Activated CD8-positive, alpha-beta T cell treated with anti-CD3 and anti-CD28 coated beads, Interleukin-2, amount 10 ng/mL, durations not matched to agents 7 days and 5 days (primary cell): ENCODE data around the gene RING1. TPM values are rescaled to one million over a fixed set of nuclear protein-coding genes. Genes with fewer than 3 reads are reported as not detected.

Experiments
- ATAC-seq: fragments of 150-1000 bp; cut with Tn5 transposase; one replicate; pipeline ENCODE4 v1.10.0; 2021; ENCODE audit warnings: moderate library complexity
- CTCF ChIA-PET: fragments of 350-600 bp; sonication (Branson Sonifier 250); formaldehyde crosslinking; loops from one replicate; lab custom pipeline; 2021; ENCODE audit warnings: antibody characterized with exemption; lab: Charles Lee
- POLR2A ChIA-PET: fragments of 350-600 bp; sonication (Branson Sonifier 250); formaldehyde crosslinking; loops from one replicate; lab custom pipeline; 2021; ENCODE audit warnings: antibody characterized with exemption; lab: Charles Lee
- DNase-seq: peaks from one replicate; pipeline ENCODE4 v3.0.0-alpha.2; 2020
- H3K27ac Mint-ChIP-seq: one replicate; pipeline ENCODE4 v1.8.0; 2021; ENCODE audit warnings: mild to moderate bottlenecking, mixed read lengths
- H3K27me3 Mint-ChIP-seq: one replicate; pipeline ENCODE4 v1.8.0; 2021; ENCODE audit warnings: low read depth, mixed read lengths
- H3K36me3 Mint-ChIP-seq: one replicate; pipeline ENCODE4 v1.8.0; 2021; ENCODE audit warnings: low read depth, mixed read lengths
- H3K4me1 Mint-ChIP-seq: one replicate; pipeline ENCODE4 v1.8.0; 2021; ENCODE audit warnings: low read depth, mixed read lengths
- H3K4me3 Mint-ChIP-seq: one replicate; pipeline ENCODE4 v1.8.0; 2021; ENCODE audit warnings: mild to moderate bottlenecking, mixed read lengths
- H3K9me3 Mint-ChIP-seq: one replicate; pipeline ENCODE4 v1.8.0; 2022; ENCODE audit warnings: mixed read lengths; ENCODE audit not compliant: insufficient read depth
- total RNA-seq, 2 experiments: library from RNA; stranded (reverse); gene quantifications; one replicate each; pipeline ENCODE4 v1.2.3, GENCODE V29; 2021

The RING1 gene
- 10 to 100 TPM; 39.8 to 44.6 TPM for total RNA-seq

GRCh38 chr6:33208091-33208967 lies at the start of gene RING1:
Gene RING1 (plus strand): TSS chr6:33208500. CDS start chr6:33208823, 323 bp downstream.
- H3K4me3 Mint-ChIP-seq = peak within 1 kb of the TSS; percentile 80
- peaks cover 64% of the 10 kb centered on the region for H3K4me1 Mint-ChIP-seq
- CTCF ChIA-PET = interaction anchor here (0.6 to 2.5 kb wide), 14 partner anchors 9 to 370 kb away, joined by 3 to 22 read pairs (median 4); partner anchors contain the start of gene TAP2
- peaks cover 4% of the 10 kb centered on the region for H3K27me3 Mint-ChIP-seq
- no peaks in the 10 kb centered on the region for H3K9me3 Mint-ChIP-seq
- ATAC-seq (peak; percentile 60), DNase-seq (peak; percentile 90)
- H3K36me3 Mint-ChIP-seq = peaks cover 31% of the 10 kb centered on the region
- peak within 1 kb of the TSS; percentile 87 for H3K27ac Mint-ChIP-seq
- POLR2A ChIA-PET = interaction anchor here (0.6 to 2.2 kb wide), 12 partner anchors 10 to 236 kb away, joined by 3 to 17 read pairs (median 4); partner anchors contain the start of genes RPS18 and VPS52

GRCh38 chr6:33160096-33160495 lies 48.2 kb upstream of the RING1 start:
- peaks cover 3% of the 10 kb centered on the region for H3K27me3 Mint-ChIP-seq
- DNase-seq = no peak
- ChIA-PET POLR2A (no interaction called here), CTCF (interaction anchor here (1.1 to 8.4 kb wide), 10 partner anchors 13 to 110 kb away, joined by 4 to 105 read pairs (median 8); partner anchors contain the start of genes RXRB and SLC39A7)
- no peaks in the 10 kb centered on the region for H3K9me3 Mint-ChIP-seq
- no peak for ATAC-seq
- peaks cover 20% of the 10 kb centered on the region for H3K4me1 Mint-ChIP-seq
- no peak overlapping the region for H3K27ac Mint-ChIP-seq
- H3K36me3 Mint-ChIP-seq = no peaks in the 10 kb centered on the region
- H3K4me3 Mint-ChIP-seq = no peak overlapping the region

GRCh38 chr6:33160728-33161344 lies 47.5 kb upstream of the RING1 start:
- ChIA-PET CTCF (interaction anchor here (1.0 to 8.4 kb wide), 19 partner anchors 9 to 142 kb away, joined by 3 to 105 read pairs (median 5); partner anchors contain the start of genes B3GALT4, RXRB and SLC39A7), POLR2A (interaction anchor here (1.1 kb wide), 1 partner anchor 139 kb away, joined by 3 read pairs; no protein-coding TSS in a partner anchor)
- Mint-ChIP-seq H3K4me1 (peaks cover 20% of the 10 kb centered on the region), H3K27ac (peak overlapping the region; percentile 89), H3K4me3 (peak overlapping the region; percentile 80), H3K27me3 (peaks cover 3% of the 10 kb centered on the region), H3K36me3 (no peaks in the 10 kb centered on the region), H3K9me3 (no peaks in the 10 kb centered on the region)
- ATAC-seq = peak; percentile 14
- DNase-seq = no peak

- ATAC-seq (peak; percentile 98), DNase-seq (peak; percentile 87)
- Mint-ChIP-seq H3K36me3 (no peaks in the 10 kb centered on the region), H3K4me1 (peaks cover 20% of the 10 kb centered on the region), H3K27me3 (peaks cover 3% of the 10 kb centered on the region), H3K9me3 (no peaks in the 10 kb centered on the region), H3K4me3 (peak overlapping the region; percentile 80), H3K27ac (peak overlapping the region; percentile 89)
- CTCF ChIA-PET = interaction anchor here (1.0 to 8.4 kb wide), 21 partner anchors 10 to 143 kb away, joined by 3 to 105 read pairs (median 4); partner anchors contain the start of genes B3GALT4, RXRB, SLC39A7 and VPS52
- POLR2A ChIA-PET = interaction anchor here (0.6 to 1.1 kb wide), 2 partner anchors 138 to 148 kb away, joined by 3 read pairs; no protein-coding TSS in a partner anchor
These were observed 46.7 kb upstream of the RING1 start for GRCh38 chr6:33161354-33162331.

- DNase-seq = no peak
- peaks cover 20% of the 10 kb centered on the region for H3K4me1 Mint-ChIP-seq
- no peaks in the 10 kb centered on the region for H3K36me3 Mint-ChIP-seq
- H3K27ac Mint-ChIP-seq = no peak overlapping the region
- ChIA-PET POLR2A (interaction anchor here (0.8 kb wide), 1 partner anchor 44 kb away, joined by 4 read pairs; no protein-coding TSS in a partner anchor), CTCF (interaction anchor here (1.1 to 8.4 kb wide), 2 partner anchors 38 to 84 kb away, joined by 3 to 105 read pairs; no protein-coding TSS in a partner anchor)
- no peak for ATAC-seq
- no peaks in the 10 kb centered on the region for H3K9me3 Mint-ChIP-seq
- peaks cover 3% of the 10 kb centered on the region for H3K27me3 Mint-ChIP-seq
- no peak overlapping the region for H3K4me3 Mint-ChIP-seq
These were observed 44.8 kb upstream of the RING1 start for GRCh38 chr6:33163540-33163939.

GRCh38 chr6:33164176-33164575 lies 44.1 kb upstream of the RING1 start:
- ChIA-PET CTCF (interaction anchor here (1.1 to 8.4 kb wide), 2 partner anchors 39 to 83 kb away, joined by 3 to 105 read pairs; no protein-coding TSS in a partner anchor), POLR2A (interaction anchor here (0.8 to 1.3 kb wide), 2 partner anchors 43 to 192 kb away, joined by 4 read pairs; no protein-coding TSS in a partner anchor)
- Mint-ChIP-seq H3K4me3 (no peak overlapping the region), H3K36me3 (no peaks in the 10 kb centered on the region), H3K27ac (no peak overlapping the region), H3K4me1 (peaks cover 20% of the 10 kb centered on the region), H3K27me3 (no peaks in the 10 kb centered on the region), H3K9me3 (no peaks in the 10 kb centered on the region)
- no peak for DNase-seq
- ATAC-seq = no peak

- ATAC-seq (no peak), DNase-seq (no peak)
- no peaks in the 10 kb centered on the region for H3K27me3 Mint-ChIP-seq
- H3K4me3 Mint-ChIP-seq = no peak overlapping the region
- no peaks in the 10 kb centered on the region for H3K36me3 Mint-ChIP-seq
- no peak overlapping the region for H3K27ac Mint-ChIP-seq
- ChIA-PET CTCF (interaction anchor here (8.4 kb wide), 1 partner anchor 83 kb away, joined by 105 read pairs; no protein-coding TSS in a partner anchor), POLR2A (interaction anchor here (1.3 kb wide), 1 partner anchor 193 kb away, joined by 4 read pairs; no protein-coding TSS in a partner anchor)
- no peaks in the 10 kb centered on the region for H3K9me3 Mint-ChIP-seq
- peaks cover 20% of the 10 kb centered on the region for H3K4me1 Mint-ChIP-seq
These were observed 43.5 kb upstream of the RING1 start for GRCh38 chr6:33164665-33165373.

GRCh38 chr6:33165581-33166258 lies 42.6 kb upstream of the RING1 start:
- no peak overlapping the region for H3K27ac Mint-ChIP-seq
- no peak for DNase-seq
- H3K27me3 Mint-ChIP-seq = no peaks in the 10 kb centered on the region
- ChIA-PET CTCF (no interaction called here), POLR2A (no interaction called here)
- ATAC-seq = no peak
- no peak overlapping the region for H3K4me3 Mint-ChIP-seq
- H3K9me3 Mint-ChIP-seq = no peaks in the 10 kb centered on the region
- peaks cover 16% of the 10 kb centered on the region for H3K4me1 Mint-ChIP-seq
- H3K36me3 Mint-ChIP-seq = no peaks in the 10 kb centered on the region

- Mint-ChIP-seq H3K27ac (no peak overlapping the region), H3K4me1 (peaks cover 10% of the 10 kb centered on the region), H3K9me3 (no peaks in the 10 kb centered on the region), H3K36me3 (no peaks in the 10 kb centered on the region), H3K4me3 (no peak overlapping the region), H3K27me3 (no peaks in the 10 kb centered on the region)
- CTCF ChIA-PET = no interaction called here
- POLR2A ChIA-PET = no interaction called here
- ATAC-seq (no peak), DNase-seq (no peak)
These were observed 41.9 kb upstream of the RING1 start for GRCh38 chr6:33166363-33166762.

- POLR2A ChIA-PET = no interaction called here
- Mint-ChIP-seq H3K36me3 (no peaks in the 10 kb centered on the region), H3K4me3 (no peak overlapping the region), H3K9me3 (no peaks in the 10 kb centered on the region), H3K4me1 (peaks cover 6% of the 10 kb centered on the region), H3K27me3 (no peaks in the 10 kb centered on the region), H3K27ac (no peak overlapping the region)
- DNase-seq (no peak), ATAC-seq (no peak)
- CTCF ChIA-PET = no interaction called here
These were observed 41.5 kb upstream of the RING1 start for GRCh38 chr6:33166811-33167210.
